Right lobe of liver (tissue), 6 donors: ENCODE data around the gene USP17L20. TPM values are rescaled to one million over a fixed set of nuclear protein-coding genes. Genes with fewer than 3 reads are reported as not detected.
"Not testable (repeated sequence)": the region's sequence is repeated elsewhere in the genome, so short reads cannot be mapped to it uniquely, and the experiment has no call there.

Source experiments
- ATAC-seq, 4 donors: fragments of 200-7000 bp; cut with Tn5 transposase; one replicate each; pipeline ENCODE4 v1.9.1; 2020; ENCODE audit warnings: mild to moderate bottlenecking in 4 of 4, moderate library complexity in 4 of 4
- DNase-seq, 3 donors: peaks; one replicate each; pipeline ENCODE4 v3.0.0-alpha.2; 2020
- H3K27ac ChIP-seq, 3 donors: fragments of 200-600 bp; one replicate each; pipeline ENCODE4 v1.8.0; 2022
- H3K27me3 ChIP-seq, 2 donors: fragments of 200-600 bp; one replicate each; pipeline ENCODE4 v1.8.0; 2022
- H3K36me3 ChIP-seq, 4 donors: fragments of 200-600 bp; sonication (generic) in 1 of 4; one replicate each; pipeline versions ENCODE4 v1.5.1 to v1.8.0; 2017 to 2022; ENCODE audit warnings: control low read depth in 1 of 4
- H3K4me1 ChIP-seq, 4 donors: fragments of 200-600 bp; sonication (generic) in 1 of 4; one replicate each; pipeline versions ENCODE4 v1.5.1 to v1.8.0; 2017 to 2022; ENCODE audit warnings: control low read depth in 1 of 4
- H3K4me3 ChIP-seq, 3 donors: fragments of 200-600 bp; one replicate each; pipeline ENCODE4 v1.8.0; 2022
- H3K9me3 ChIP-seq, 4 donors: fragments of 200-600 bp; sonication (generic) in 1 of 4; one replicate each; pipeline versions ENCODE4 v1.5.1 to v1.8.0; 2017 to 2022; ENCODE audit warnings: control low read depth in 1 of 4
- WGBS: methylation state at CpG from one replicate; pipeline ENCODE4 v1.1.6; 2018; ENCODE audit warnings: low coverage, low lambda C conversion rate; ENCODE audit not compliant: insufficient coverage; ENCODE audit errors: missing lambda C conversion rate; 5-methylcytosine and 5-hydroxymethylcytosine counted together
- intact Hi-C, 2 donors: fragments of 100-400 bp; cut with DNase I; formaldehyde crosslinking; loops; one replicate each; pipeline versions ENCODE4 v1.11.2 to v1.14.1; 2022
- total RNA-seq, 6 experiments: library from RNA; depleted of rRNA in 2 of 6; stranded (reverse); fragments of >200 nt in 2 of 6; fragmentation: NEBNext Ultra II Directional in 3 of 6; extraction: Animal tissue kit (Norgen Biotek cat#: 25700) in 3 of 6; gene quantifications; one replicate each; pipeline versions ENCODE4 v1.1.0 to v1.2.4, GENCODE V29; 2016 to 2023
- donor health status: DM: no; HTN: yes; CAD: no.
- donor health status: DM: no; HTN: no; CAD: no.
- donor health status: DM: no; HTN: no; CAD: no.
- donor health status: DM: no; HTN: yes; CAD: no.
- donor health status: DM: no; HTN: yes; CAD: no.

The USP17L20 gene
- total RNA-seq, 6 experiments from 2014 or later = not detected

DNA sequence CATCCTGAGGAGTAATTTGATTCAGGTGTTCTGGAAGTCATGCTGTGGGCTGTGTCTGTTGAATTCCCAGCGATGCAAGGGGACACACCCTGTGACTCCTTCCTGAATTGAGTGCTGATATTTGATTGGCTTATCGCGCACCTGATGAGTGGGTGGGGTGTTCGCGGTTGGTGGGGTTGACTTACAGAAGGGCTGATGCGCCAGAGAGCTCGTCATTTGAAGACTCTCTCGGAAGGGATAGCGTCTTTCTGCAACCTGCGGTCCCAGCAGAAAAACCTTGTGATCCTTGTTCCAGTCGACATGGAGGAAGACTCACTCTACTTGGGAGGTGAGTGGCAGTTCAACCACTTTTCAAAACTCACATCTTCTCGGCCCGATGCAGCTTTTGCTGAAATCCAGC, 4.8 kb upstream of the USP17L20 start, which contains the start of gene USP17L19:
TSS of gene USP17L19 (plus strand) at position 301 of the 400 bp plus-strand sequence. CDS start at position 301, 0 bp downstream.
- H3K4me3 ChIP-seq, H3K27ac ChIP-seq, H3K4me1 ChIP-seq, intact Hi-C loops, H3K27me3 ChIP-seq, H3K36me3 ChIP-seq, H3K9me3 ChIP-seq, DNase-seq, ATAC-seq: not testable (repeated sequence)
- WGBS = no CpG with 5 or more reads among the region's 13 CpGs

GRCh38 chr4:9262572-9262971, 4.6 kb downstream of the USP17L20 start, which contains the start of gene USP17L21:
USP17L21 (plus strand) TSS chr4:9262872; CDS start chr4:9262872, 0 bp downstream.
- intact Hi-C loops, H3K27ac ChIP-seq, DNase-seq, H3K36me3 ChIP-seq, H3K27me3 ChIP-seq, ATAC-seq, H3K4me1 ChIP-seq, H3K4me3 ChIP-seq, H3K9me3 ChIP-seq: not testable (repeated sequence)
- WGBS = no CpG with 5 or more reads among the region's 13 CpGs

GRCh38 chr4:9267319-9267718, 9.4 kb downstream of the USP17L20 start, which contains the start of gene USP17L22:
USP17L22 (plus strand) TSS chr4:9267619; CDS start chr4:9267619, 0 bp downstream.
- H3K27ac ChIP-seq, intact Hi-C loops, H3K27me3 ChIP-seq, H3K9me3 ChIP-seq, ATAC-seq, H3K36me3 ChIP-seq, H3K4me3 ChIP-seq, H3K4me1 ChIP-seq, DNase-seq: not testable (repeated sequence)
- no CpG with 5 or more reads among the region's 15 CpGs for WGBS

DNA sequence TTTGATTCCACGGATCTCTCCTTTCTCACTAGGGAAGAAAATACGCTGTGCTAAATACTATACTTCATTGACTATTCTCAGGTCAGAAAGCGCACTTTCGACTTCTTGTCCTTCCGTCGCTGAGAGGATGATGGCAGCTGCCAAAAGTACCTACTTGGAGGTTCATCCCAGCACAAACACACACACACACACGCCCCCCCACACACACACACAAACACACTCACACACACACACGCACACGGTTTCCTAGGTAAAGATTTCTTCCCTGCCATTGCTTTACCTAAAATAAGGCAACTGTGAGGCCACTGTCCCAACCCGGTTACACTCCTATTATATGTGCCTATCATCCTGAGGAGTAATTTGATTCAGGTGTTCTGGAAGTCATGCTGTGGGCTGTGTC, 13.8 kb downstream of the USP17L20 start:
- WGBS = 70% methylated on average over 8 of the region's 10 CpGs
- intact Hi-C loops, H3K4me3 ChIP-seq, ATAC-seq, H3K27me3 ChIP-seq, H3K36me3 ChIP-seq, H3K27ac ChIP-seq, H3K9me3 ChIP-seq, H3K4me1 ChIP-seq: not testable (repeated sequence)
- peak; percentile 56 to 71 (median 64) for DNase-seq

Other genes starting within 250 kb of the USP17L20 start
- gene FAM90A26, start 87.7 kb upstream of the USP17L20 start, total RNA-seq = not detected
- gene USP17L10, start 47.5 kb upstream of the USP17L20 start, total RNA-seq = not detected
- not detected for gene USP17L11, start 42.7 kb upstream of the USP17L20 start, total RNA-seq
- not detected for gene USP17L12, start 38.0 kb upstream of the USP17L20 start, total RNA-seq
- gene USP17L13, start 33.2 kb upstream of the USP17L20 start, total RNA-seq = not detected
- gene USP17L15, start 23.7 kb upstream of the USP17L20 start, total RNA-seq = not detected
- not detected for gene USP17L17, start 14.2 kb upstream of the USP17L20 start, total RNA-seq
- gene USP17L18, start 9.5 kb upstream of the USP17L20 start, total RNA-seq = not detected
- gene USP17L19, start 4.7 kb upstream of the USP17L20 start, total RNA-seq = not detected
- not detected for gene USP17L21, start 4.7 kb downstream of the USP17L20 start, total RNA-seq
- not detected for gene USP17L22, start 9.5 kb downstream of the USP17L20 start, total RNA-seq
- not detected for gene USP17L24, start 67.0 kb downstream of the USP17L20 start, total RNA-seq
- gene USP17L25, start 71.8 kb downstream of the USP17L20 start, total RNA-seq = not detected
- gene USP17L26, start 76.5 kb downstream of the USP17L20 start, total RNA-seq = not detected
- gene USP17L5, start 81.3 kb downstream of the USP17L20 start, total RNA-seq = not detected
- gene USP17L27, start 86.0 kb downstream of the USP17L20 start, total RNA-seq = not detected
- not detected for gene USP17L28, start 90.8 kb downstream of the USP17L20 start, total RNA-seq
- not detected for gene USP17L29, start 95.5 kb downstream of the USP17L20 start, total RNA-seq
- gene USP17L30, start 105.0 kb downstream of the USP17L20 start, total RNA-seq = not detected
- not detected for gene DEFB131A, start 186.3 kb downstream of the USP17L20 start, total RNA-seq